Measurements from ENCODE around the gene PAPPA2.

Gene PAPPA2

DNA sequence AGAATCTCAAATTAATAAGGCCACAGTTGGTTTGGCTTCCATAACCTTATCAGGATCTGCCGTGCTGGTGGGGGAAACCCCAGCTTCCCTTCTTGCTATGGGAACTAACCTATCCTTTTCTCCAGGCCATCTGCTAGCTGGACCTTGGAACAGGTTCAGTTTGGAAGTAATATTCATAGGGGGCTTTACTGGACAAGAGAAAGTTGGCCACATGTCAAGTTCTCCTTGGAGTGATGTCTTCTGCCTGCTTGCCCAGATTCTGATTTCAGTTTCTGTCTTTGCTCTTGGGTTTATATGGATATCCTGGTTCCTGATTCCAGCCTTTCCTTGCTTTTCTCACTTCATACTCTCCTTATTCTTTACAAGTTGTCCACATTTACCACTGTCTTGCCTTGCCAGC is 421.9 kb downstream of the PAPPA2 start:
- no peaks in the 10 kb centered on the region for H3K27me3 ChIP-seq (replicated peaks; ENCODE audit: insufficient read depth, low read length)
- H3K36me3 ChIP-seq (replicated peaks; ENCODE audit: insufficient read depth, low read length) = no peaks in the 10 kb centered on the region
- no peak overlapping the region for H3K27ac ChIP-seq (ENCODE audit: low read length)
- no peaks in the 10 kb centered on the region for H3F3A ChIP-seq (ENCODE audit: insufficient read depth, low read length)
- H3K9me2 ChIP-seq (replicated peaks; ENCODE audit: insufficient read depth, low read length) = no peaks in the 10 kb centered on the region
- no peaks in the 10 kb centered on the region for H3K4me1 ChIP-seq (ENCODE audit: low read length)
- no peak overlapping the region for H3K4me2 ChIP-seq (ENCODE audit: low read depth, low read length)
- no peak overlapping the region for H2AFZ ChIP-seq (ENCODE audit: low read length)
- H3K4me3 ChIP-seq (ENCODE audit: low read length) = no peak overlapping the region
- H3K9ac ChIP-seq (ENCODE audit: low read length) = no peak overlapping the region
- H3K9me3 ChIP-seq (replicated peaks; ENCODE audit: insufficient read depth, low read length) = no peaks in the 10 kb centered on the region
- no peaks in the 10 kb centered on the region for H3K79me2 ChIP-seq (ENCODE audit: low read length)
- no peaks in the 10 kb centered on the region for H4K20me1 ChIP-seq (ENCODE audit: insufficient read depth, low read length)
- TF ChIP-seq EZH2phosphoT487 (IDR thresholded peaks at IDR 0.05; ENCODE audit: low read length) (no peak), EZH2 (optimal IDR thresholded peaks at IDR 0.05; ENCODE audit: low read depth, low read length) (no peak)
- TF ChIP-seq, protein P1, sequence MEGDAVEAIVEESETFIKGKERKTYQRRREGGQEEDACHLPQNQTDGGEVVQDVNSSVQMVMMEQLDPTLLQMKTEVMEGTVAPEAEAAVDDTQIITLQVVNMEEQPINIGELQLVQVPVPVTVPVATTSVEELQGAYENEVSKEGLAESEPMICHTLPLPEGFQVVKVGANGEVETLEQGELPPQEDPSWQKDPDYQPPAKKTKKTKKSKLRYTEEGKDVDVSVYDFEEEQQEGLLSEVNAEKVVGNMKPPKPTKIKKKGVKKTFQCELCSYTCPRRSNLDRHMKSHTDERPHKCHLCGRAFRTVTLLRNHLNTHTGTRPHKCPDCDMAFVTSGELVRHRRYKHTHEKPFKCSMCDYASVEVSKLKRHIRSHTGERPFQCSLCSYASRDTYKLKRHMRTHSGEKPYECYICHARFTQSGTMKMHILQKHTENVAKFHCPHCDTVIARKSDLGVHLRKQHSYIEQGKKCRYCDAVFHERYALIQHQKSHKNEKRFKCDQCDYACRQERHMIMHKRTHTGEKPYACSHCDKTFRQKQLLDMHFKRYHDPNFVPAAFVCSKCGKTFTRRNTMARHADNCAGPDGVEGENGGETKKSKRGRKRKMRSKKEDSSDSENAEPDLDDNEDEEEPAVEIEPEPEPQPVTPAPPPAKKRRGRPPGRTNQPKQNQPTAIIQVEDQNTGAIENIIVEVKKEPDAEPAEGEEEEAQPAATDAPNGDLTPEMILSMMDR (IDR thresholded peaks at IDR 0.05; ENCODE audit: low read length) = no peak
- DNase-seq = no peak

DNA sequence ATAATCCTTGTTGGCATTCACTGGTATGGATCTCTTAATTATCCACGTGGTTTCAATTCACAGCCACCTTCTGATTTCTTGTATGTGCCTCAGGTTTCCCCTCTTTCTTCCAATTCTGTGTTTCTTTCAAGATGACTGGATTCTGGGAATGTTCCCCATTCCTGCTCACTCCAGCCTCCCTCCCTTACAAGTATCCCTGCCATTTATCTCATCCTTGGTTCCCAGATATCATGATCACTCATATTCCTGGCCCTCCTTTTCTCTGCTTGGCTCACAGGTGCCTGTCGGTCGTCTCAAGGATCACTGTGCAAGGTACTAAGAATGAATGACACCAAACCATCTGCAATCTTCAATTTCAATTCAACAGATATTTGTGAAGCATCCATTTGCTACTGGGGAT is 422.4 kb downstream of the PAPPA2 start:
- Histone ChIP-seq H3K4me2 (ENCODE audit: low read depth, low read length) (no peak overlapping the region), H2AFZ (ENCODE audit: low read length) (no peak overlapping the region), H3K27me3 (replicated peaks; ENCODE audit: insufficient read depth, low read length) (no peaks in the 10 kb centered on the region), H3F3A (ENCODE audit: insufficient read depth, low read length) (no peaks in the 10 kb centered on the region), H3K9me3 (replicated peaks; ENCODE audit: insufficient read depth, low read length) (no peaks in the 10 kb centered on the region), H3K36me3 (replicated peaks; ENCODE audit: insufficient read depth, low read length) (no peaks in the 10 kb centered on the region), H3K9me2 (replicated peaks; ENCODE audit: insufficient read depth, low read length) (no peaks in the 10 kb centered on the region), H3K9ac (ENCODE audit: low read length) (no peak overlapping the region), H3K4me1 (ENCODE audit: low read length) (no peaks in the 10 kb centered on the region), H4K20me1 (ENCODE audit: insufficient read depth, low read length) (no peaks in the 10 kb centered on the region), H3K4me3 (ENCODE audit: low read length) (no peak overlapping the region), H3K79me2 (ENCODE audit: low read length) (no peaks in the 10 kb centered on the region), H3K27ac (ENCODE audit: low read length) (no peak overlapping the region)
- no peak for DNase-seq
- TF ChIP-seq EZH2 (optimal IDR thresholded peaks at IDR 0.05; ENCODE audit: low read depth, low read length) = no peak
- TF ChIP-seq EZH2phosphoT487 (IDR thresholded peaks at IDR 0.05; ENCODE audit: low read length) = no peak
- TF ChIP-seq, protein P1 (IDR thresholded peaks at IDR 0.05; ENCODE audit: low read length) = no peak

DNA sequence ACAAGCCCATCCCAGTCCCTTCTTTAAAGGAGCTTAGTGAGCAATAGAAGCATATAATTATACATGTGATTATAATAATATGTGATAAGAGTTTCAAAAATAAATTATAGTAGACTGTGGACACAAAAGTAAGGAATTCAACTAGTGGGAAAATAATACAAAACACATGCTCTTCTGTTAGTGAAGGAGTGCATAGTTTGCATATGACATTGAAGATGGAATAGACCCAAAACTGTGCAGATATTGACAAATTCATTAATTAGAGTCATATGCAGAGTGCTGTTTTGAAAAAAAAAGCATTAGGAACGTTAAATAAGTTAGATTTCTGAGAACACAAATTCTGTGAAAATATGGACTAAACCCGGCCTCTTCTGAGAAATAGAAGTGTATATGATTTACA is 422.8 kb downstream of the PAPPA2 start:
- Histone ChIP-seq H3K27ac (ENCODE audit: low read length) (no peak overlapping the region), H3K9me2 (replicated peaks; ENCODE audit: insufficient read depth, low read length) (no peaks in the 10 kb centered on the region), H3K9me3 (replicated peaks; ENCODE audit: insufficient read depth, low read length) (no peaks in the 10 kb centered on the region), H3F3A (ENCODE audit: insufficient read depth, low read length) (no peaks in the 10 kb centered on the region), H3K27me3 (replicated peaks; ENCODE audit: insufficient read depth, low read length) (no peaks in the 10 kb centered on the region), H2AFZ (ENCODE audit: low read length) (no peak overlapping the region), H3K4me1 (ENCODE audit: low read length) (no peaks in the 10 kb centered on the region), H4K20me1 (ENCODE audit: insufficient read depth, low read length) (no peaks in the 10 kb centered on the region), H3K9ac (ENCODE audit: low read length) (no peak overlapping the region), H3K4me2 (ENCODE audit: low read depth, low read length) (no peak overlapping the region), H3K79me2 (ENCODE audit: low read length) (no peaks in the 10 kb centered on the region), H3K36me3 (replicated peaks; ENCODE audit: insufficient read depth, low read length) (no peaks in the 10 kb centered on the region), H3K4me3 (ENCODE audit: low read length) (no peak overlapping the region)
- DNase-seq = no peak
- TF ChIP-seq, protein P1 (IDR thresholded peaks at IDR 0.05; ENCODE audit: low read length) = no peak
- TF ChIP-seq EZH2phosphoT487 (IDR thresholded peaks at IDR 0.05; ENCODE audit: low read length) (no peak), EZH2 (optimal IDR thresholded peaks at IDR 0.05; ENCODE audit: low read depth, low read length) (no peak)

All from MM.1S (cell line).